ENCODE results near the gene SPON2. TPM values are rescaled to one million over a fixed set of nuclear protein-coding genes. Genes with fewer than 3 reads are reported as not detected.

SPON2 gene
- total RNA-seq, 2 experiments from 2014 or later: 6.5 to 6.8 TPM

- no peak overlapping the region for H3K4me3 Mint-ChIP-seq
- no peak for DNase-seq
- H3K27me3 Mint-ChIP-seq: peaks cover 26% of the 10 kb centered on the region
- H3K27ac Mint-ChIP-seq: no peak overlapping the region
- H3K4me1 Mint-ChIP-seq: peaks cover 7% of the 10 kb centered on the region
- H3K36me3 Mint-ChIP-seq: no peaks in the 10 kb centered on the region
- H3K9me3 Mint-ChIP-seq: no peaks in the 10 kb centered on the region
These were observed 781 bp upstream of the SPON2 start for GRCh38 chr4:1172971-1173757.

- Mint-ChIP-seq H3K4me1 (peaks cover 16% of the 10 kb centered on the region), H3K27ac (no peak overlapping the region), H3K4me3 (peak overlapping the region; percentile 62), H3K36me3 (no peaks in the 10 kb centered on the region), H3K27me3 (peaks cover 26% of the 10 kb centered on the region), H3K9me3 (no peaks in the 10 kb centered on the region)
- peak; percentile 66 for DNase-seq
These were observed 814 bp downstream of the SPON2 start for GRCh38 chr4:1171311-1172227.

DNA sequence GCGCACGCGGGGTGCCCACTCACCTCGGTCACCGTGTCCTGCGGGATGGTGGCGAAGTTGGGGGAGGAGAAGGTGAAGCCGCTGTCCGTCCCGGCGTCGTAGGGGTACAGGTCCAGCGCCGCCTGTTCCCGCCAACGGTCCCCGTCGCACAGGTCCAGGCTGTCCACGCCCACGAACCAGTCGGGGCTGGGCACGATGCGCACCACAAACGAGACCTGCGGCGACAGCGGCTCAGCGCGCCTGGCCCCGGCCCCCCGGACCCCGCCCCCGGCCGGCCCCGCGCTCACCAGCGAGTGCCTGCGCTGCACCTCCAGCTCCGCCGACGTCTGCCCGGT lies 1.4 kb downstream of the SPON2 start:
- Mint-ChIP-seq H3K36me3 (no peaks in the 10 kb centered on the region), H3K27me3 (peaks cover 26% of the 10 kb centered on the region), H3K9me3 (no peaks in the 10 kb centered on the region), H3K27ac (no peak overlapping the region), H3K4me3 (no peak overlapping the region), H3K4me1 (peaks cover 17% of the 10 kb centered on the region)
- no peak for DNase-seq

GRCh38 chr4:1170156-1170975 lies 2.0 kb downstream of the SPON2 start:
- H3K9me3 Mint-ChIP-seq: no peaks in the 10 kb centered on the region
- peaks cover 17% of the 10 kb centered on the region for H3K4me1 Mint-ChIP-seq
- no peak overlapping the region for H3K27ac Mint-ChIP-seq
- H3K27me3 Mint-ChIP-seq: peaks cover 26% of the 10 kb centered on the region
- DNase-seq: no peak
- H3K4me3 Mint-ChIP-seq: no peak overlapping the region
- no peaks in the 10 kb centered on the region for H3K36me3 Mint-ChIP-seq

DNA sequence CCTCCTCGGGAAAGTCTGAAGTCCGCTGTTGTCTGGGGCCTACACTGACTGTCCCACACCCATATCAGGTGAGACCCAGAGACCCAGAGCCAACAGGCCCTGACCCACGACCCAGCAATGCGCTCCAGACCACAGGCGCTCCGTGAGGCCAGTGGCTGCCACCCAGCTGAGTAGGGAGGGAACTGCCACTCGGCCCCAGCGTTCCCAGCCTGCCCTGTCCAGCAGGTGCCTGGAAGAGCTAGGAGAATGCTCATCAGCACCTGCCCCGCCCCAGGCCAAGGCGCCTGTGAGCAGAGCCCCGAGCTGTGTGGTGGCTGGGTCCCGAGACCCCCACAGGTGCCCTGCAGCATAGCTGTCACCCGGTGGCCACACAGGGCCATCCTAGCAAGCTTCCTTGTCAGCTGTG lies 2.7 kb downstream of the SPON2 start:
- Mint-ChIP-seq H3K27me3 (peaks cover 26% of the 10 kb centered on the region), H3K9me3 (no peaks in the 10 kb centered on the region), H3K4me1 (peaks cover 17% of the 10 kb centered on the region), H3K36me3 (no peaks in the 10 kb centered on the region), H3K27ac (no peak overlapping the region), H3K4me3 (no peak overlapping the region)
- DNase-seq: no peak

GRCh38 chr4:1169171-1169671 lies 3.2 kb downstream of the SPON2 start:
- Mint-ChIP-seq H3K4me3 (no peak overlapping the region), H3K36me3 (no peaks in the 10 kb centered on the region), H3K9me3 (no peaks in the 10 kb centered on the region), H3K27me3 (peaks cover 26% of the 10 kb centered on the region), H3K4me1 (peaks cover 17% of the 10 kb centered on the region), H3K27ac (no peak overlapping the region)
- no peak for DNase-seq

DNA sequence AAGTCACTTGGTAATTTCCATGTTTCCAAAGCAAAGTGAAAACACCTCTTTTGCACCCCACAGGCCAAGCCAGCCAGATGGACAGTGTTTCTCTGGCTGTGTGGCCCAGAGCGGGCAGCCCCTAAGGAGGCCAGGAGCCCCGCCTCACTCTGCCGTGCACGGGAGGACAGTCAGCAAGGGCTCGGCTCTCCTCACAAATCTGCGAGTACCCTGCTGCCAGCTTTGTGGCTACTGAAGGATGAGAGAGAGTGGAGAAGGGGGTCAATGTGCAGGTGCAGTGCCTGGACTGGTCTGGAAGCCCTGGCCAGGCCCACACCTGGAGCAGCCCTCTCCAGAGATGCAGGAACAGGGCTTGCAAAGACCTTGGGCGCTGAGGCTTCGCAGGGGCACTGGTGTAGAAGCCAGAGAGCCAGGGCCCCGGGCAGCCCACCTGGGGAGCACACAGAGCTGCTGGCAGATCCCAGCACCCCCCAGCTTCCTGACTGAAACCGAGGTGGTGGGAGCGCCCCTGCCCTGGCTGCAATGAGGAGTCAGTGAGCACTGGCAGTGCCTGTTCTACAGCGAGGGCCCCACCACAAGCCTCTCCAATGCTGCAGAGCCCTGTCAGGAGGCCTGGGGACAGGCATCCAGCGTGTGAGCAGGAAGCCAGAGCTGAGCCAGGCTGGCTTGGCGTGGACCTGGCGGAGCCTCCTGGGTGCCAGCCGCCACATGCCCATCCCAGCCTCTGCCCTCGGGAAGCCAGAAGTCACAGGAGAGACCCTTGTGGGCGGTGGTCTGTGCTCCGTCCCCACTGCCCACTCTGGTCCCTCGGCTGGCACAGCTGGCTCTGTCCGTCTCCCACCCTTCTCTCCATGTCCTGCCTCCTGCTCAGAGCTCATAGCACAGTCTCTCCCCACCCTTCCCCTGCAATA lies 3.9 kb downstream of the SPON2 start:
- Mint-ChIP-seq H3K9me3 (no peaks in the 10 kb centered on the region), H3K4me3 (peak overlapping the region; percentile 80), H3K27ac (no peak overlapping the region), H3K36me3 (no peaks in the 10 kb centered on the region), H3K27me3 (peaks cover 21% of the 10 kb centered on the region), H3K4me1 (peaks cover 20% of the 10 kb centered on the region)
- DNase-seq: no peak

GRCh38 chr4:1167244-1167949 lies 5.0 kb downstream of the SPON2 start:
- H3K27ac Mint-ChIP-seq: peak overlapping the region; percentile 84

GRCh38 chr4:1166509-1167243 lies 5.7 kb downstream of the SPON2 start:
- peak overlapping the region; percentile 79 for H3K27ac Mint-ChIP-seq
- H3K36me3 Mint-ChIP-seq: no peaks in the 10 kb centered on the region
- peaks cover 23% of the 10 kb centered on the region for H3K4me1 Mint-ChIP-seq
- peaks cover 12% of the 10 kb centered on the region for H3K27me3 Mint-ChIP-seq
- H3K9me3 Mint-ChIP-seq: no peaks in the 10 kb centered on the region
- DNase-seq: no peak
- peak overlapping the region; percentile 80 for H3K4me3 Mint-ChIP-seq

More at GRCh38 chr4:1167244-1167949, 5.0 kb downstream of the SPON2 start:
- Mint-ChIP-seq H3K9me3 (no peaks in the 10 kb centered on the region), H3K27me3 (peaks cover 14% of the 10 kb centered on the region), H3K4me1 (peaks cover 24% of the 10 kb centered on the region), H3K36me3 (no peaks in the 10 kb centered on the region), H3K4me3 (peak overlapping the region; percentile 80)
- DNase-seq: peak; percentile 91

- H3K27me3 Mint-ChIP-seq: peaks cover under 1% of the 10 kb centered on the region
- no peaks in the 10 kb centered on the region for H3K9me3 Mint-ChIP-seq
- H3K36me3 Mint-ChIP-seq: no peaks in the 10 kb centered on the region
- no peak overlapping the region for H3K4me3 Mint-ChIP-seq
- no peak for DNase-seq
- H3K4me1 Mint-ChIP-seq: peaks cover 20% of the 10 kb centered on the region
- H3K27ac Mint-ChIP-seq: no peak overlapping the region
These were observed 7.3 kb downstream of the SPON2 start for GRCh38 chr4:1164956-1165545.

DNA sequence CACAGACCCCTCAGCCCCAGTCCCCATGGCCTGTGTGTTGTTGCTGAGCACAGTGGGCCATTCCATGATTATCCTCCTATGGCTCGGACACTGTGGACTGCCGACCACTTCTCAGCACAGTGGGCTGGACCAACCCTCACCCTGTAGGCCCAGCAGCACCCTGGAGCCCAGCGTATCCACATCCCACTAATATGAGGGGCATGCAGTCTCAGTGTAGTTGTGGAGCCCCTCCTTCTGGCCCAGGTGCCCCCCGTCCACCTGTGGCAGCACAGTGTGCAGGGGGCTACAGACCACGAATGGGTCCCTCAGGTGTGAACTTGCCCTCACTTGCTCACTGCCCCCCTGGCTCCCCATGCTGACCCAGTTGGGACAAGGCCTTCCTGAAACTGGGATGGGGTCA lies 7.9 kb downstream of the SPON2 start:
- peaks cover 20% of the 10 kb centered on the region for H3K4me1 Mint-ChIP-seq
- no peak overlapping the region for H3K27ac Mint-ChIP-seq
- H3K9me3 Mint-ChIP-seq: no peaks in the 10 kb centered on the region
- no peak overlapping the region for H3K4me3 Mint-ChIP-seq
- DNase-seq: no peak
- H3K36me3 Mint-ChIP-seq: no peaks in the 10 kb centered on the region
- no peaks in the 10 kb centered on the region for H3K27me3 Mint-ChIP-seq

DNA sequence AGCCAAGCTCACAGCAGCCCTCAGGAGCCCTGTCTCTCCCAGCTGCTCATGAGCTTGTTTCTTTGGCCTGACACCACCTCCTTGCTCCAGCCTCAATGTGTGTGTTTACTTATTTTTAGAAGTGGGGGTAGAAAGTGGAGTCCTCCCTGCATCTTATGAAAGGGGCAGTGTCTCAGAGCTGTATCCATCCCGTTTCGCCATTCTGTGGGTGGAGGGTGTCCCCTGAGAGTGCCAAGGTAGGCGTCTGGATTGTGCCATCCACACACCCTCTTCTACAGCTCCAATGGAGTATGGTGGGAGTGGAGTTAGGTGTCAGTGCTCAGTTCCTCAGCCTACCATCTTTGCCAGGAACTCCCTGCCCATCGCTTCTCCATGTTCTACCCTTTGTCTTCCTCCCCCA lies 8.3 kb downstream of the SPON2 start:
- Mint-ChIP-seq H3K4me1 (peaks cover 20% of the 10 kb centered on the region), H3K9me3 (no peaks in the 10 kb centered on the region), H3K36me3 (no peaks in the 10 kb centered on the region), H3K4me3 (no peak overlapping the region), H3K27me3 (no peaks in the 10 kb centered on the region), H3K27ac (no peak overlapping the region)
- no peak for DNase-seq

- Mint-ChIP-seq H3K36me3 (no peaks in the 10 kb centered on the region), H3K9me3 (peaks cover 1% of the 10 kb centered on the region), H3K4me3 (no peak overlapping the region)
These were observed 12.0 kb downstream of the SPON2 start for GRCh38 chr4:1160351-1160750.

More at GRCh38 chr4:1160351-1160750, 12.0 kb downstream of the SPON2 start:
- no peak for DNase-seq
- Mint-ChIP-seq H3K27ac (no peak overlapping the region), H3K4me1 (peaks cover 7% of the 10 kb centered on the region), H3K27me3 (peaks cover under 1% of the 10 kb centered on the region)

Measured in activated naive CD8-positive, alpha-beta T cell treated with anti-CD3 and anti-CD28 coated beads for 36 hours (primary cell).